Measurements from ENCODE around the gene PLET1.

DNA sequence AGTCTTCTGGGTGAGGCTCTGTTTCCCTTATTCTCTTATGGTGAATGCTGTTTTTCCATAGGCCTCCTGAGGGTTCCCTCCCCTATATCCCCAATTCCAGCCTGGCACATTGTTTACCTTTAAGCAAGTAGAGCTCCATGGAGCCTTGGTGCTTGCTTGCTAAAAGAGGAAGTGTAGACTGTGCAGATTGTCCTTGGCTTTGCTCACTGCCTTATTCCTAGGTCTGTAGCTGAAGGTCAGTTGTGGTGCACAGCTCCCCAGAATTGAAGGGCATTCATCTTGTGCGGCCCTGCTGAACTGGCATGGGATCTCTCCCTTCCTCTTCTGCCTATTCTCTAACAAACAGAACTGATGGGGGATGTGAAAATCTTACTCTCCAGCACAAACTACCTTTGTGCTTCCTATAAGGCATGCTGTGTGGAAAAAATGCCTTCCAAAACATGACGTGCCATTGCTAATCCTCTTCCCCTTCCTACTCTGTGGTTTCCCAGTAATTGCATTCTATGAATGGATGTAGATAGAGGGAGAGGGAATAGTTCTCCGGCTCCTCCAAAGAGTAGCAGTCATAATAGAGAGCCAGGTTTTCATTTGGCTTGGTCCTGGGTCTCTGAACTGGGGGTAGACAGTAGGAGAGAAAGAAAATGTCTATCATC lies 34.2 kb upstream of the PLET1 start:
- TF ChIP-seq, protein P1, sequence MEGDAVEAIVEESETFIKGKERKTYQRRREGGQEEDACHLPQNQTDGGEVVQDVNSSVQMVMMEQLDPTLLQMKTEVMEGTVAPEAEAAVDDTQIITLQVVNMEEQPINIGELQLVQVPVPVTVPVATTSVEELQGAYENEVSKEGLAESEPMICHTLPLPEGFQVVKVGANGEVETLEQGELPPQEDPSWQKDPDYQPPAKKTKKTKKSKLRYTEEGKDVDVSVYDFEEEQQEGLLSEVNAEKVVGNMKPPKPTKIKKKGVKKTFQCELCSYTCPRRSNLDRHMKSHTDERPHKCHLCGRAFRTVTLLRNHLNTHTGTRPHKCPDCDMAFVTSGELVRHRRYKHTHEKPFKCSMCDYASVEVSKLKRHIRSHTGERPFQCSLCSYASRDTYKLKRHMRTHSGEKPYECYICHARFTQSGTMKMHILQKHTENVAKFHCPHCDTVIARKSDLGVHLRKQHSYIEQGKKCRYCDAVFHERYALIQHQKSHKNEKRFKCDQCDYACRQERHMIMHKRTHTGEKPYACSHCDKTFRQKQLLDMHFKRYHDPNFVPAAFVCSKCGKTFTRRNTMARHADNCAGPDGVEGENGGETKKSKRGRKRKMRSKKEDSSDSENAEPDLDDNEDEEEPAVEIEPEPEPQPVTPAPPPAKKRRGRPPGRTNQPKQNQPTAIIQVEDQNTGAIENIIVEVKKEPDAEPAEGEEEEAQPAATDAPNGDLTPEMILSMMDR (IDR thresholded peaks at IDR 0.05; ENCODE audit: low read length) = no peak
- TF ChIP-seq EZH2 (IDR thresholded peaks at IDR 0.05; ENCODE audit: borderline replicate concordance, low read length) = no peak
